GM18858 (cell line): ENCODE data around the gene CIDEC.
"Not testable (repeated sequence)": the region's sequence is repeated elsewhere in the genome, so short reads cannot be mapped to it uniquely, and the experiment has no call there.

ENCODE experiments used
- ATAC-seq: cut with Tn5 transposase; IDR thresholded peaks from one replicate; pipeline ENCODE4 v1.9.1; 2021; ENCODE audit not compliant: unreplicated experiment

Gene CIDEC

GRCh38 chr3:9881441-9881840, 1.4 kb upstream of the CIDEC start:
- no peak for ATAC-seq

- ATAC-seq = no peak
Measured at GRCh38 chr3:9878700-9879099, 1.4 kb downstream of the CIDEC start.

GRCh38 chr3:9876991-9877390, 3.1 kb downstream of the CIDEC start:
- ATAC-seq = no peak

- not testable (repeated sequence) for ATAC-seq
Measured at GRCh38 chr3:9876255-9876654, 3.8 kb downstream of the CIDEC start.

GRCh38 chr3:9875448-9875847, 4.6 kb downstream of the CIDEC start:
- no peak for ATAC-seq

- not testable (repeated sequence) for ATAC-seq
Measured at GRCh38 chr3:9872067-9872466, 8.0 kb downstream of the CIDEC start.

GRCh38 chr3:9870978-9871377, 9.1 kb downstream of the CIDEC start:
- ATAC-seq = no peak

GRCh38 chr3:9869955-9870354, 10.1 kb downstream of the CIDEC start:
- ATAC-seq = no peak

- no peak for ATAC-seq
Measured at GRCh38 chr3:9867106-9867505, 12.9 kb downstream of the CIDEC start.

GRCh38 chr3:9866639-9867038, 13.4 kb downstream of the CIDEC start:
- no peak for ATAC-seq

- not testable (repeated sequence) for ATAC-seq
Measured at GRCh38 chr3:9865125-9865637, 14.9 kb downstream of the CIDEC start.

- no peak for ATAC-seq
Measured at GRCh38 chr3:9864200-9864927, 15.7 kb downstream of the CIDEC start.

GRCh38 chr3:9863058-9863772, 16.8 kb downstream of the CIDEC start:
- no peak for ATAC-seq

GRCh38 chr3:9862391-9863057, 17.5 kb downstream of the CIDEC start:
- no peak for ATAC-seq

- no peak for ATAC-seq
Measured at GRCh38 chr3:9861626-9862130, 18.4 kb downstream of the CIDEC start.

- no peak for ATAC-seq
Measured at GRCh38 chr3:9861201-9861600, 18.9 kb downstream of the CIDEC start.

GRCh38 chr3:9859530-9860025, 20.5 kb downstream of the CIDEC start:
- ATAC-seq = no peak

GRCh38 chr3:9855594-9855993, 24.5 kb downstream of the CIDEC start:
- no peak for ATAC-seq

- not testable (repeated sequence) for ATAC-seq
Measured at GRCh38 chr3:9854291-9854940, 25.6 kb downstream of the CIDEC start.

- ATAC-seq = no peak
Measured at GRCh38 chr3:9852528-9852927, 27.5 kb downstream of the CIDEC start.

- ATAC-seq = not testable (repeated sequence)
Measured at GRCh38 chr3:9851926-9852325, 28.1 kb downstream of the CIDEC start.
